Measurements from ENCODE around the gene ANO7.

ANO7 gene

GRCh38 chr2:241239552-241240202 lies 51.2 kb downstream of the ANO7 start:
- H3K4me3 ChIP-seq (replicated peaks in 1 of 2; ENCODE audit: low read depth in 2 of 2, low read length in 2 of 2), result no peak overlapping the region
- DNase-seq (ENCODE audit: low read depth in 2 of 2), result no peak
- TF ChIP-seq, protein P1, sequence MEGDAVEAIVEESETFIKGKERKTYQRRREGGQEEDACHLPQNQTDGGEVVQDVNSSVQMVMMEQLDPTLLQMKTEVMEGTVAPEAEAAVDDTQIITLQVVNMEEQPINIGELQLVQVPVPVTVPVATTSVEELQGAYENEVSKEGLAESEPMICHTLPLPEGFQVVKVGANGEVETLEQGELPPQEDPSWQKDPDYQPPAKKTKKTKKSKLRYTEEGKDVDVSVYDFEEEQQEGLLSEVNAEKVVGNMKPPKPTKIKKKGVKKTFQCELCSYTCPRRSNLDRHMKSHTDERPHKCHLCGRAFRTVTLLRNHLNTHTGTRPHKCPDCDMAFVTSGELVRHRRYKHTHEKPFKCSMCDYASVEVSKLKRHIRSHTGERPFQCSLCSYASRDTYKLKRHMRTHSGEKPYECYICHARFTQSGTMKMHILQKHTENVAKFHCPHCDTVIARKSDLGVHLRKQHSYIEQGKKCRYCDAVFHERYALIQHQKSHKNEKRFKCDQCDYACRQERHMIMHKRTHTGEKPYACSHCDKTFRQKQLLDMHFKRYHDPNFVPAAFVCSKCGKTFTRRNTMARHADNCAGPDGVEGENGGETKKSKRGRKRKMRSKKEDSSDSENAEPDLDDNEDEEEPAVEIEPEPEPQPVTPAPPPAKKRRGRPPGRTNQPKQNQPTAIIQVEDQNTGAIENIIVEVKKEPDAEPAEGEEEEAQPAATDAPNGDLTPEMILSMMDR (IDR thresholded peaks at IDR 0.05; ENCODE audit: low read depth, low read length), result no peak

GRCh38 chr2:241240320-241241004 lies 52.0 kb downstream of the ANO7 start:
- no peak overlapping the region for H3K4me3 ChIP-seq (replicated peaks in 1 of 2; ENCODE audit: low read depth in 2 of 2, low read length in 2 of 2)
- TF ChIP-seq, protein P1 (IDR thresholded peaks at IDR 0.05; ENCODE audit: low read depth, low read length), result no peak
- DNase-seq (ENCODE audit: low read depth in 2 of 2), result no peak

DNA sequence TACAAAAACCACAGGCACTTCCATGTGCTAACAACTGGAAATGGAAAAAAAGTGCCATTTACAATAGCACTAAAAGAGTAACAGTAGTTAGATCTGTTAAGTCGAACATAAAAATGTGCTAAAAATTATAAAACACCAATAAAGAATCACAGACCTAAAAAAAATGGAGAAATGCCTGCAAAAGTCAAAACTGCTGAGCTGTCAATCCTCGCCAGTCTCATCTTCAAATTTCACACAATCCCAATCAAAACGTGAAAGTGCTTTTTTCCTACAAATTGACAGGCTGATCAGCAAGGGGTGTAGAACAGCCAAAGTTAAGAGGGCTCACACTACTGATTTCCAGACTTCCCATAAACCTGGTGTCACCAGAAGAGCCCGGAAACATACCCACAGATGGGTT lies 53.2 kb downstream of the ANO7 start:
- no peak for DNase-seq (ENCODE audit: low read depth in 2 of 2)
- TF ChIP-seq, protein P1 (IDR thresholded peaks at IDR 0.05; ENCODE audit: low read depth, low read length), result no peak
- H3K4me3 ChIP-seq (replicated peaks in 1 of 2; ENCODE audit: low read depth in 2 of 2, low read length in 2 of 2), result no peak overlapping the region

DNA sequence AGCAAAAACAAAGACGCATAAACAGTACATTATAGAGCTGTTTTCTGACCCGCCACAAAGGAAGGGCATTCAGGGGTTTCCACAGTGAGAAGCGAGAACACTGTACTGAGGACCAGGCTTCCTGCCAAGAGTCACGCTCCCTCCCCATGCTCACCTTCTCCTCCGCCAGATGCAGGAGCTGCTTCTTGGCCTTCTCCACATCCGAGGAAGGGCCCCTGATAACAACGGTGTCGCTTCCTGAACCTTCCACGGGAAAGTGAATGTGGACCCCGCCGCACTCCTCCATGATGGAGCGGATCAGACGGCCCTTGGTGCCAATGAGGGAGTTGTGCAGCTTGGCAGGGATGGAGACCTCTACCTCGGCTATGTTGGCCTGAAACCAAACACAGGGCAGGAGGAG lies 53.8 kb downstream of the ANO7 start:
- no peak for DNase-seq (ENCODE audit: low read depth in 2 of 2)
- no peak overlapping the region for H3K4me3 ChIP-seq (replicated peaks in 1 of 2; ENCODE audit: low read depth in 2 of 2, low read length in 2 of 2)
- TF ChIP-seq, protein P1 (IDR thresholded peaks at IDR 0.05; ENCODE audit: low read depth, low read length), result no peak

DNA sequence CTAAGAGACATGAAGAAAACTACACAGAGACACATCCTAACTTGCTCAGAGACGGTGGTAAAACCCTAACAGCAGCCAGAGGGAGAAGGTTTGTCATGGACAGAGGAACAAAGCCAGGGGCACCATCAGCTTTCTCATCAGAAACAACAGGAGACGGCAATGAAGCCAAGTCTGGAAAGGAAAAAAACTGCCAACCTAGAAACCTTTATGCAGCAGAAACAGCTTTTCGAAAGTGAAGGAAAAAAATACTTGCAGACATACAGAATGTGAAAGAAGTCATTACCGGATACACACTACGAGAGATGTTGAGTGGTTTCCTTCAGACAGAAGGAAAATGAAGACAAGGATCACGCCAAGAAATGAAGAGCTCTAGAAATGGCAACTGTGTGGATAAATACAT lies 55.9 kb downstream of the ANO7 start:
- TF ChIP-seq, protein P1 (IDR thresholded peaks at IDR 0.05; ENCODE audit: low read depth, low read length), result no peak
- DNase-seq (ENCODE audit: low read depth in 2 of 2), result no peak
- no peak overlapping the region for H3K4me3 ChIP-seq (replicated peaks in 1 of 2; ENCODE audit: low read depth in 2 of 2, low read length in 2 of 2)

- H3K4me3 ChIP-seq (replicated peaks in 1 of 2; ENCODE audit: low read depth in 2 of 2, low read length in 2 of 2), result no peak overlapping the region
- no peak for DNase-seq (ENCODE audit: low read depth in 2 of 2)
- TF ChIP-seq, protein P1 (IDR thresholded peaks at IDR 0.05; ENCODE audit: low read depth, low read length), result no peak
Observed at GRCh38 chr2:241248289-241248688, 59.8 kb downstream of the ANO7 start.
